WTC11 (cell line): ENCODE results near the gene ZNF217. TPM values are rescaled to one million over a fixed set of nuclear protein-coding genes. Genes with fewer than 3 reads are reported as not detected.
"Not testable (repeated sequence)": the region's sequence is repeated elsewhere in the genome, so short reads cannot be mapped to it uniquely, and the experiment has no call there.

ENCODE experiments used
- ATAC-seq: fragments of 200-7000 bp; cut with Tn5 transposase; 2 replicates; pipeline ENCODE4 v1.10.0; 2021; ENCODE audit warnings: mild to moderate bottlenecking, moderate library complexity
- Bru-seq: library from RNA; stranded (reverse); fragments of 400-500 nt; gene quantifications from one replicate; lab custom pipeline; 2021; lab: Mats Ljungman, UMichigan
- CTCF ChIA-PET: fragments of 300-600 bp; sonication (Branson Sonifier 250); formaldehyde crosslinking; loops from one replicate; lab custom pipeline; 2021; ENCODE audit warnings: antibody characterized with exemption; lab: Charles Lee
- POLR2A ChIA-PET: fragments of 350-600 bp; sonication (Branson Sonifier 250); formaldehyde crosslinking; loops from one replicate; lab custom pipeline; 2021; ENCODE audit warnings: antibody characterized with exemption; lab: Charles Lee
- DNase-seq: peaks from one replicate; pipeline ENCODE4 v3.0.0; 2021; ENCODE audit warnings: low spot score
- H3K27ac Mint-ChIP-seq: 2 replicates; pipeline ENCODE4 v1.8.0; 2021; ENCODE audit warnings: mixed read lengths
- H3K27me3 Mint-ChIP-seq: 2 replicates; pipeline ENCODE4 v1.8.0; 2021; ENCODE audit warnings: low read depth, mild to moderate bottlenecking, moderate library complexity, mixed read lengths
- H3K36me3 Mint-ChIP-seq: 2 replicates; pipeline ENCODE4 v1.8.0; 2021; ENCODE audit warnings: mixed read lengths
- H3K4me1 Mint-ChIP-seq: 2 replicates; pipeline ENCODE4 v1.8.0; 2022; ENCODE audit warnings: mixed read lengths
- H3K4me3 Mint-ChIP-seq: 2 replicates; pipeline ENCODE4 v1.8.0; 2021; ENCODE audit warnings: mild to moderate bottlenecking, moderate library complexity, mixed read lengths
- H3K9me3 Mint-ChIP-seq: 2 replicates; pipeline ENCODE4 v1.8.0; 2021; ENCODE audit warnings: mixed read lengths
- GABPB1 ChIP-seq: sonication (generic); formaldehyde crosslinking; IDR thresholded peaks from 2 replicates; pipeline ENCODE4 v1.8.1; 2023; ENCODE audit warnings: mild to moderate bottlenecking, missing genetic modification reagents
- IRF2 ChIP-seq: sonication (generic); formaldehyde crosslinking; IDR thresholded peaks from 2 replicates; pipeline ENCODE4 v1.8.0; 2022; ENCODE audit warnings: low read depth, missing genetic modification reagents, borderline replicate concordance
- ZNF263 ChIP-seq: sonication (generic); formaldehyde crosslinking; IDR thresholded peaks from 2 replicates; pipeline ENCODE4 v1.8.1; 2022; ENCODE audit warnings: low read depth, mild to moderate bottlenecking, moderate library complexity, missing genetic modification reagents
- ZNF416 ChIP-seq: fragments of 250-450 bp; sonication (Bioruptor Pico); IDR thresholded peaks from 2 replicates; pipeline ENCODE4 v1.9.0; 2021; ENCODE audit warnings: mild to moderate bottlenecking, inconsistent platforms
- long read RNA-seq, 3 experiments: library from RNA in 1 of 3; library from capped mRNA in 1 of 3; library from polyadenylated mRNA in 1 of 3; unstranded in 2 of 3; stranded (forward) in 1 of 3; transcript quantifications; one replicate each; pipeline ENCODE4 v2.0.0, GENCODE V29; 2021
- total RNA-seq: library from RNA; stranded (reverse); gene quantifications from 3 replicates; pipeline ENCODE4 v1.2.3, GENCODE V29; 2021
- TF ChIP-seq, protein P1 (sequence below): sonication (generic); formaldehyde crosslinking; conservative IDR thresholded peaks from 2 replicates; pipeline ENCODE4 v1.8.1; 2023; ENCODE audit warnings: mild to moderate bottlenecking, low read depth, missing genetic modification reagents, moderate library complexity
- TF ChIP-seq, protein P2 (sequence below): fragments of 250-450 bp; sonication (Bioruptor Pico); IDR thresholded peaks from 2 replicates; pipeline ENCODE4 v1.9.0; 2021; ENCODE audit warnings: mild to moderate bottlenecking, borderline replicate concordance
- TF ChIP-seq, protein P3 (sequence below): sonication (generic); formaldehyde crosslinking; IDR thresholded peaks from 2 replicates; pipeline ENCODE4 v1.8.1; 2023; ENCODE audit warnings: mild to moderate bottlenecking, missing genetic modification reagents, moderate library complexity

ZNF217 gene
- 75.6 to 84.0 TPM (median 77.7 TPM) in 3 replicates for total RNA-seq
- Bru-seq, nascent RNA = percentile 98 among the genes with signal in this experiment
- long read RNA-seq, experiment 1, full-length matches to known transcripts = 25 of 68 reads
- long read RNA-seq, experiment 1, partial matches to known transcripts = 16 of 68 reads
- long read RNA-seq, experiment 1, other reads (novel, unspliced or antisense) = 27 of 68 reads
- long read RNA-seq, experiment 2, full-length matches to known transcripts = 19 of 96 reads
- long read RNA-seq, experiment 2, partial matches to known transcripts = 16 of 96 reads
- long read RNA-seq, experiment 2, other reads (novel, unspliced or antisense) = 61 of 96 reads
- long read RNA-seq, experiment 3, partial matches to known transcripts = 0 of 4 reads
- long read RNA-seq, experiment 3, other reads (novel, unspliced or antisense) = 4 of 4 reads

DNA sequence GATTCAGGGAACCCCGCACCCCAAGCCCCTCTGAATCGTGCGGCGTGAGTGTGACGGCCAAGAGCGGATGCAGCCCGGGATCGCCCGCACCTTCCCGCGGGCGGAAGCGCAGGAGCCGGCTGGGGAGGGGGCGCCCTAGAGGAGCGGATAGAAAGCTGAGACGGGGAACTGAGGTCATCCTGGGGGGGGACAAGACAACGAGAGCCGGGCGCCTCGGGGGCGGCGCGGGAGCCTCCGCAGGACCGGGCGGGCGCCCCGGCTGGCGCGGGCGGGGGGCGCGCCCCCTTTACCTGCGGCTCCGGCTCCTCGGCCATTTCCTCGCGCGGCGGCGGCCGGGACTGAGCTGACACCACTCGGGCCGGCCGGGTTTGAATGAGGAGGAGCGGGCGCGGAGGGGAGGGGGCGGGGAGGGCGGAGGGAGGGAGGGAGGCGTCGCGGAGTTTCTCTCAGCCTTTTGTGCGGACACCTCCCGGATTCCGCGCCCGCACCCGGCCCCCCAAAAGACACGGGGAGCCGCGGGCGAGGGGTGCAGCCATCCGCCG lies at the start of gene ZNF217:
Gene ZNF217 (minus strand): TSS at position 374 of the 542 bp plus-strand sequence. CDS start 11,013 bp downstream, outside the sequence.
- DNase-seq (peak; percentile 70), ATAC-seq (peak; percentile 20)
- Mint-ChIP-seq H3K4me3 (peak within 1 kb of the TSS; percentile 91), H3K27ac (peak within 1 kb of the TSS; percentile 72), H3K4me1 (peaks cover 65% of the 10 kb centered on the region)
- ChIA-PET CTCF (interaction anchor here (0.6 to 2.0 kb wide), 7 partner anchors 11 to 859 kb away, joined by 3 to 7 read pairs (median 3); no protein-coding TSS in a partner anchor), POLR2A (interaction anchor here (0.6 to 2.1 kb wide), 3 partner anchors 29 to 292 kb away, joined by 3 to 8 read pairs (median 3); no protein-coding TSS in a partner anchor)
- H3K36me3 Mint-ChIP-seq, H3K27me3 Mint-ChIP-seq, H3K9me3 Mint-ChIP-seq: not testable (repeated sequence)

DNA sequence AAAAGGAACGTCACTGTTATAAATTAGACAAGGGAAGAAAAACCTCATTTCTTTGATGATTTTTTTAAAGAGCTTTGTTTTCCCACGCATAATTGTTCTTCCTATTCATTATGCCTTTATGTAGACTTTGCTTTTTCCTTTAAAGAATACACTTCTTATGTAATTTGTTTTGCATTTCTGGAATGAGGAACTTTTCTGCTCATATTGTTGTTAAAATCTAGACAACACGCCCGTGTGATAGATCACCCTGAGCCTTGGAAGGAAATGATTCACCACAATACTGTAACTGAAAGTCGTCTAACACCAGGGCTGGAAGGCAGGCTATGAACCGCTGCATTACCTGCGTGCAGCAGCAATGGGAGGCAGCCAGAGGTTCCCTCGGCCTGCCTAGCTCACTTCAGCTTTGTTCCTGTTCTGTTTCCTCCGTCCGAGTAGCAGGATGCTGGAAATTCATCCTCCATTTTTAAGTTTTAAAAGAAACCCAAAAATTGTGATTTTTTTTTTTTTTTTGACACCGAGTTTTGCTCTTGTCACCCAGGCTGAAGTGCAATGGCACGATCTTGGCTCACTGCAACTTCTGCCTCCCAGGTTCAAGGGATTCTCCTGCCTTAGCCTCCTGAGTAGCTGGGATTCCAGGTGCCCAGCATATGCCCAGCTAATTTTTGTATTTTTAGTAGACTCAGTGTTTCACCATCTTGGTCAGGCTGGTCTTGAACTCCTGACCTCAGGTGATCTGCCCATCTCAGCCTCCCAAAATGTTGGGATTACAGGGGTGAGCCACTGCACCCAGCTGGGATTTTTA lies 49.6 kb upstream of the ZNF217 start:
- Mint-ChIP-seq H3K9me3 (no peaks in the 10 kb centered on the region), H3K27ac (0 out of 2 replicates have a peak overlapping the region, but pooled peaks have one; percentile 46), H3K4me1 (peaks cover 20% of the 10 kb centered on the region), H3K36me3 (no peaks in the 10 kb centered on the region), H3K27me3 (peaks cover 16% of the 10 kb centered on the region), H3K4me3 (no peak overlapping the region)
- peak; percentile 46 for ATAC-seq
- ChIA-PET POLR2A (no interaction called here), CTCF (interaction anchor here (0.7 to 1.1 kb wide), 5 partner anchors 13 to 297 kb away, joined by 3 to 6 read pairs (median 3); no protein-coding TSS in a partner anchor)
- TF ChIP-seq, protein P1, sequence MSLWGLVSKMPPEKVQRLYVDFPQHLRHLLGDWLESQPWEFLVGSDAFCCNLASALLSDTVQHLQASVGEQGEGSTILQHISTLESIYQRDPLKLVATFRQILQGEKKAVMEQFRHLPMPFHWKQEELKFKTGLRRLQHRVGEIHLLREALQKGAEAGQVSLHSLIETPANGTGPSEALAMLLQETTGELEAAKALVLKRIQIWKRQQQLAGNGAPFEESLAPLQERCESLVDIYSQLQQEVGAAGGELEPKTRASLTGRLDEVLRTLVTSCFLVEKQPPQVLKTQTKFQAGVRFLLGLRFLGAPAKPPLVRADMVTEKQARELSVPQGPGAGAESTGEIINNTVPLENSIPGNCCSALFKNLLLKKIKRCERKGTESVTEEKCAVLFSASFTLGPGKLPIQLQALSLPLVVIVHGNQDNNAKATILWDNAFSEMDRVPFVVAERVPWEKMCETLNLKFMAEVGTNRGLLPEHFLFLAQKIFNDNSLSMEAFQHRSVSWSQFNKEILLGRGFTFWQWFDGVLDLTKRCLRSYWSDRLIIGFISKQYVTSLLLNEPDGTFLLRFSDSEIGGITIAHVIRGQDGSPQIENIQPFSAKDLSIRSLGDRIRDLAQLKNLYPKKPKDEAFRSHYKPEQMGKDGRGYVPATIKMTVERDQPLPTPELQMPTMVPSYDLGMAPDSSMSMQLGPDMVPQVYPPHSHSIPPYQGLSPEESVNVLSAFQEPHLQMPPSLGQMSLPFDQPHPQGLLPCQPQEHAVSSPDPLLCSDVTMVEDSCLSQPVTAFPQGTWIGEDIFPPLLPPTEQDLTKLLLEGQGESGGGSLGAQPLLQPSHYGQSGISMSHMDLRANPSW (CRISPR knock-in tag) = no peak
- TF ChIP-seq, protein P2, sequence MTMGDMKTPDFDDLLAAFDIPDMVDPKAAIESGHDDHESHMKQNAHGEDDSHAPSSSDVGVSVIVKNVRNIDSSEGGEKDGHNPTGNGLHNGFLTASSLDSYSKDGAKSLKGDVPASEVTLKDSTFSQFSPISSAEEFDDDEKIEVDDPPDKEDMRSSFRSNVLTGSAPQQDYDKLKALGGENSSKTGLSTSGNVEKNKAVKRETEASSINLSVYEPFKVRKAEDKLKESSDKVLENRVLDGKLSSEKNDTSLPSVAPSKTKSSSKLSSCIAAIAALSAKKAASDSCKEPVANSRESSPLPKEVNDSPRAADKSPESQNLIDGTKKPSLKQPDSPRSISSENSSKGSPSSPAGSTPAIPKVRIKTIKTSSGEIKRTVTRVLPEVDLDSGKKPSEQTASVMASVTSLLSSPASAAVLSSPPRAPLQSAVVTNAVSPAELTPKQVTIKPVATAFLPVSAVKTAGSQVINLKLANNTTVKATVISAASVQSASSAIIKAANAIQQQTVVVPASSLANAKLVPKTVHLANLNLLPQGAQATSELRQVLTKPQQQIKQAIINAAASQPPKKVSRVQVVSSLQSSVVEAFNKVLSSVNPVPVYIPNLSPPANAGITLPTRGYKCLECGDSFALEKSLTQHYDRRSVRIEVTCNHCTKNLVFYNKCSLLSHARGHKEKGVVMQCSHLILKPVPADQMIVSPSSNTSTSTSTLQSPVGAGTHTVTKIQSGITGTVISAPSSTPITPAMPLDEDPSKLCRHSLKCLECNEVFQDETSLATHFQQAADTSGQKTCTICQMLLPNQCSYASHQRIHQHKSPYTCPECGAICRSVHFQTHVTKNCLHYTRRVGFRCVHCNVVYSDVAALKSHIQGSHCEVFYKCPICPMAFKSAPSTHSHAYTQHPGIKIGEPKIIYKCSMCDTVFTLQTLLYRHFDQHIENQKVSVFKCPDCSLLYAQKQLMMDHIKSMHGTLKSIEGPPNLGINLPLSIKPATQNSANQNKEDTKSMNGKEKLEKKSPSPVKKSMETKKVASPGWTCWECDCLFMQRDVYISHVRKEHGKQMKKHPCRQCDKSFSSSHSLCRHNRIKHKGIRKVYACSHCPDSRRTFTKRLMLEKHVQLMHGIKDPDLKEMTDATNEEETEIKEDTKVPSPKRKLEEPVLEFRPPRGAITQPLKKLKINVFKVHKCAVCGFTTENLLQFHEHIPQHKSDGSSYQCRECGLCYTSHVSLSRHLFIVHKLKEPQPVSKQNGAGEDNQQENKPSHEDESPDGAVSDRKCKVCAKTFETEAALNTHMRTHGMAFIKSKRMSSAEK (CRISPR knock-in tag) = no peak
- TF ChIP-seq IRF2 (CRISPR knock-in tag) = no peak
- no peak for TF ChIP-seq ZNF263 (CRISPR knock-in tag)
- TF ChIP-seq ZNF416 (CRISPR knock-in tag) = no peak
- DNase-seq = no peak

DNA sequence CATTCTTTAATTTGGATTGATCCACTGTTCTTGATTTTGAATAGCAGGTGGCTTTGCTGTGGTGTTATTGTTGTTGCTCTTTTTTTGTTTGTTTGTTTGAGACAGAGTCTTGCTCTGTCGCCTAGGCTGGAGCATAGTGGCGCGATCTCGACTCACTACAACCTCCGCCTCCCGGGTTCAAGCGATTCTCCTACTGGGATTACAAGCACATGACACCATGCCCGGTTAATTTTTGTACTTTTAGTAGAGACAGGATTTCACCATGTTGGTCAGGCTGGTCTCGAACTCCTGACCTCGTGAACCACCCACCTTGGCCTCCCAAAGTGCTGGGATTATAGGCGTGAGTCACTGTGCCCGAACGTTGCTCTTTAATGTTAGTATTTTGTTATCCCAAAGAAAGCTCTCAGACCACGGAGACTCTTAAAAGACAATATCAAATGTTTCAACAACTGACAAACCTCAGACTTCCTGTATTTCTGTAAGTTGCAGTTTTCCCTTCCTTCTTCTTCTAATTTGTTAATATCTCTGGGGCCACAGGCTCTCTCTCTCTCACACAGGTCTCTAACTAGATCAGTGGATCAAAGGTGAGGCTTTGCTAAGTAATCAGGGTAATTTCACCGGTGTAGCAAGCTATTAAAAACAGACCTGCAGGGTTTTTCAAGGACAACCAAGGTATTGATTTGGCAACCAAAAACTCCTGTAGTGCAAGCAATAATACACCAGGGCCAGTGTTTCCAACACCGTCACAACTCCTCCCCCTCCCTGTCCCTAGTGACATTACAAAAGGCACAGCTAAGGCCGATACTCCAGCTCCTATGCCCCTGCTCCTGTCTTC lies 48.8 kb upstream of the ZNF217 start:
- no peak for DNase-seq
- H3K4me1 Mint-ChIP-seq = peaks cover 20% of the 10 kb centered on the region
- peak; percentile 79 for ATAC-seq

More for the DNA sequence above, 48.8 kb upstream of the ZNF217 start:
- no peak overlapping the region for H3K4me3 Mint-ChIP-seq
- H3K27me3 Mint-ChIP-seq = peaks cover 16% of the 10 kb centered on the region
- TF ChIP-seq, protein P3, sequence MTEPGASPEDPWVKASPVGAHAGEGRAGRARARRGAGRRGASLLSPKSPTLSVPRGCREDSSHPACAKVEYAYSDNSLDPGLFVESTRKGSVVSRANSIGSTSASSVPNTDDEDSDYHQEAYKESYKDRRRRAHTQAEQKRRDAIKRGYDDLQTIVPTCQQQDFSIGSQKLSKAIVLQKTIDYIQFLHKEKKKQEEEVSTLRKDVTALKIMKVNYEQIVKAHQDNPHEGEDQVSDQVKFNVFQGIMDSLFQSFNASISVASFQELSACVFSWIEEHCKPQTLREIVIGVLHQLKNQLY = no peak
- peak; percentile 69 for TF ChIP-seq GABPB1 (CRISPR knock-in tag)
- TF ChIP-seq, all 79 proteins: peak for 1
- H3K9me3 Mint-ChIP-seq = no peaks in the 10 kb centered on the region
- ChIA-PET POLR2A (no interaction called here), CTCF (interaction anchor here (0.5 to 1.1 kb wide), 6 partner anchors 14 to 298 kb away, joined by 3 to 6 read pairs (median 3); no protein-coding TSS in a partner anchor)
- no peak overlapping the region for H3K27ac Mint-ChIP-seq
- H3K36me3 Mint-ChIP-seq = no peaks in the 10 kb centered on the region
